Osteoblast (primary cell): ENCODE results near the gene DNASE1L2. TPM values are rescaled to one million over a fixed set of nuclear protein-coding genes. Genes with fewer than 3 reads are reported as not detected.

Source experiments
- DNase-seq: peaks from one replicate; pipeline ENCODE4 v3.0.0; 2011; ENCODE audit warnings: low spot score, mixed read lengths; ENCODE audit not compliant: insufficient read length; ENCODE audit errors: missing footprints
- H2AFZ ChIP-seq: 2 replicates; pipeline ENCODE4 v1.6.0; 2011; ENCODE audit warnings: mild to moderate bottlenecking, low read length
- H3K27ac ChIP-seq: 2 replicates; pipeline ENCODE4 v1.5.1; 2011; ENCODE audit warnings: mild to moderate bottlenecking, low read depth, low read length, moderate library complexity
- H3K27me3 ChIP-seq: 2 replicates; pipeline ENCODE4 v1.6.0; 2012; ENCODE audit warnings: mild to moderate bottlenecking, control low read depth, inconsistent platforms, low read length, moderate library complexity; ENCODE audit not compliant: insufficient read depth
- H3K36me3 ChIP-seq: 2 replicates; pipeline ENCODE4 v1.5.1; 2011; ENCODE audit warnings: mild to moderate bottlenecking, low read length, control low read depth, moderate library complexity; ENCODE audit not compliant: insufficient read depth
- H3K4me1 ChIP-seq: 2 replicates; pipeline ENCODE4 v1.5.1; 2011; ENCODE audit warnings: mild to moderate bottlenecking, low read length, control low read depth, moderate library complexity; ENCODE audit not compliant: insufficient read depth
- H3K4me2 ChIP-seq: 2 replicates; pipeline ENCODE4 v1.6.0; 2011; ENCODE audit warnings: mild to moderate bottlenecking, low read length; ENCODE audit not compliant: insufficient read depth
- H3K4me3 ChIP-seq: fragments of 200-600 bp; sonication (generic); 3 replicates; pipeline ENCODE4 v1.5.1; 2012; ENCODE audit warnings: mild to moderate bottlenecking, low read length, inconsistent platforms; ENCODE audit not compliant: insufficient read depth
- H3K79me2 ChIP-seq: 2 replicates; pipeline ENCODE4 v1.6.0; 2012; ENCODE audit warnings: mild to moderate bottlenecking, low read length, control low read depth, inconsistent platforms; ENCODE audit not compliant: insufficient read depth
- H3K9me3 ChIP-seq: 2 replicates; pipeline ENCODE4 v1.5.1; 2011; ENCODE audit warnings: low read depth, low read length, control low read depth
- H4K20me1 ChIP-seq: 2 replicates; pipeline ENCODE4 v1.6.0; 2012; ENCODE audit warnings: mild to moderate bottlenecking, low read length, control low read depth; ENCODE audit not compliant: insufficient read depth
- CTCF ChIP-seq: IDR thresholded peaks from 2 replicates; pipeline ENCODE4 v1.5.1; 2011; ENCODE audit warnings: mild to moderate bottlenecking, low read depth, low read length, moderate library complexity; ENCODE audit errors: extremely low read depth
- total RNA-seq: library from RNA; depleted of rRNA; stranded (reverse); fragments of >200 nt; gene quantifications from 2 replicates; pipeline ENCODE4 v1.2.3, GENCODE V29; 2012

DNASE1L2 gene
- total RNA-seq, 1 donor: 0.72 TPM

GRCh38 chr16:2282262-2282661 is 46.0 kb downstream of the DNASE1L2 start:
- no peaks in the 10 kb centered on the region for H4K20me1 ChIP-seq
- H3K9me3 ChIP-seq: no peaks in the 10 kb centered on the region
- no peaks in the 10 kb centered on the region for H3K79me2 ChIP-seq
- H3K4me3 ChIP-seq: no peak overlapping the region
- TF ChIP-seq CTCF: no peak
- no peak overlapping the region for H3K4me2 ChIP-seq
- no peak overlapping the region for H3K27ac ChIP-seq
- no peaks in the 10 kb centered on the region for H3K4me1 ChIP-seq
- peaks cover 25% of the 10 kb centered on the region for H3K27me3 ChIP-seq
- H3K36me3 ChIP-seq: no peaks in the 10 kb centered on the region
- peak; percentile 77 for DNase-seq
- no peak overlapping the region for H2AFZ ChIP-seq

- no peak overlapping the region for H3K27ac ChIP-seq
- H3K27me3 ChIP-seq: peaks cover 19% of the 10 kb centered on the region
- H4K20me1 ChIP-seq: no peaks in the 10 kb centered on the region
These were observed 46.8 kb downstream of the DNASE1L2 start for GRCh38 chr16:2282866-2283555.

GRCh38 chr16:2284001-2284770 is 47.9 kb downstream of the DNASE1L2 start:
- H3K4me2 ChIP-seq: no peak overlapping the region
- H4K20me1 ChIP-seq: no peaks in the 10 kb centered on the region
- H3K9me3 ChIP-seq: no peaks in the 10 kb centered on the region
- no peak overlapping the region for H3K27ac ChIP-seq
- no peak overlapping the region for H2AFZ ChIP-seq
- no peaks in the 10 kb centered on the region for H3K36me3 ChIP-seq
- DNase-seq: peak; percentile 49
- H3K4me3 ChIP-seq: no peak overlapping the region
- no peak for TF ChIP-seq CTCF
- H3K79me2 ChIP-seq: no peaks in the 10 kb centered on the region
- peaks cover 17% of the 10 kb centered on the region for H3K27me3 ChIP-seq
- no peaks in the 10 kb centered on the region for H3K4me1 ChIP-seq

More at GRCh38 chr16:2282866-2283555, 46.8 kb downstream of the DNASE1L2 start:
- DNase-seq: peak; percentile 62
- no peaks in the 10 kb centered on the region for H3K9me3 ChIP-seq
- H3K4me1 ChIP-seq: no peaks in the 10 kb centered on the region
- TF ChIP-seq CTCF: no peak
- no peak overlapping the region for H3K4me3 ChIP-seq
- H3K4me2 ChIP-seq: no peak overlapping the region
- no peak overlapping the region for H2AFZ ChIP-seq
- H3K36me3 ChIP-seq: no peaks in the 10 kb centered on the region
- H3K79me2 ChIP-seq: no peaks in the 10 kb centered on the region

- Histone ChIP-seq H3K27me3 (peaks cover 15% of the 10 kb centered on the region), H3K9me3 (no peaks in the 10 kb centered on the region), H3K27ac (no peak overlapping the region), H2AFZ (no peak overlapping the region), H3K4me1 (no peaks in the 10 kb centered on the region), H3K4me2 (no peak overlapping the region), H3K4me3 (no peak overlapping the region), H3K36me3 (no peaks in the 10 kb centered on the region), H4K20me1 (no peaks in the 10 kb centered on the region), H3K79me2 (no peaks in the 10 kb centered on the region)
- peak; percentile 62 for DNase-seq
- TF ChIP-seq CTCF: no peak
These were observed 48.7 kb downstream of the DNASE1L2 start for GRCh38 chr16:2284797-2285576.
